Ovary (tissue), 9 donors: ENCODE data around the gene MLPH. TPM values are rescaled to one million over a fixed set of nuclear protein-coding genes. Genes with fewer than 3 reads are reported as not detected.

Experiments used
- DNase-seq, 5 donors: peaks; one replicate each; pipeline ENCODE4 v3.0.0-alpha.2; 2019 to 2020
- H3K27ac ChIP-seq, 2 donors: fragments of 200-600 bp; one replicate each; pipeline versions ENCODE4 v1.5.1 to v1.8.0; 2019 to 2022
- H3K27me3 ChIP-seq: fragments of 200-600 bp; one replicate; pipeline ENCODE4 v1.8.0; 2022
- H3K36me3 ChIP-seq: fragments of 200-600 bp; sonication (generic); one replicate; pipeline ENCODE4 v1.5.1; 2019
- H3K4me1 ChIP-seq: one replicate; pipeline ENCODE4 v1.8.1; 2013; ENCODE audit warnings: mild to moderate bottlenecking, moderate library complexity; ENCODE audit not compliant: insufficient read depth
- H3K4me3 ChIP-seq: fragments of 200-600 bp; sonication (generic); one replicate; pipeline ENCODE4 v1.5.1; 2017
- H3K9me3 ChIP-seq, 2 donors: fragments of 200-600 bp in 1 of 2; sonication (generic) in 1 of 2; one replicate each; pipeline versions ENCODE4 v1.5.1 to v1.8.1; 2013 to 2019; ENCODE audit warnings: mild to moderate bottlenecking in 1 of 2, moderate library complexity in 1 of 2
- EP300 ChIP-seq: sonication (generic); formaldehyde crosslinking; IDR thresholded peaks from one replicate; pipeline ENCODE4 v1.6.1; 2017; ENCODE audit warnings: antibody characterized with exemption
- POLR2A ChIP-seq: fragments of 450-650 bp; IDR thresholded peaks from one replicate; pipeline ENCODE4 v1.6.1; 2017; ENCODE audit warnings: antibody characterized with exemption, mild to moderate bottlenecking, moderate library complexity
- WGBS, 3 donors: extraction: QIAGEN DNeasy Blood & Tissue Kit in 1 of 3; methylation state at CpG; one replicate each; pipeline versions ENCODE4 v1.1.5 to v1.1.7; 2013 to 2017; 5-methylcytosine and 5-hydroxymethylcytosine counted together
- intact Hi-C, 4 donors: fragments of 100-400 bp; cut with DNase I; formaldehyde crosslinking; loops; one replicate each; pipeline versions ENCODE4 v1.11.0 to v1.15.1; 2022 to 2023
- polyA plus RNA-seq, 2 donors: library from polyadenylated mRNA; stranded (reverse); fragments of 200-250 nt in 1 of 2; fragments of 350-450 nt in 1 of 2; fragmentation: Illumina TruSeq in 1 of 2; extraction: RNeasy Lipid Tissue Mini Kit (QIAGEN cat#74804) in 1 of 2; gene quantifications; one replicate each; pipeline ENCODE4 v1.2.3, GENCODE V29; 2013 to 2014
- total RNA-seq, 7 donors: library from RNA; depleted of rRNA in 2 of 7; stranded (reverse); fragments of >200 nt in 2 of 7; fragmentation: NEBNext Ultra II Directional in 3 of 7; extraction: Animal tissue kit (Norgen Biotek cat#: 25700) in 3 of 7; gene quantifications; one replicate each; pipeline versions ENCODE4 v1.1.0 to v1.2.4, GENCODE V29; 2016 to 2023
- TF ChIP-seq, protein P1 (sequence below), 3 donors: fragments of 450-650 bp in 2 of 3; fragments of 200-600 bp in 1 of 3; IDR thresholded peaks; one replicate each; pipeline versions ENCODE4 v1.5.1 to v1.8.0; 2016 to 2022; ENCODE audit warnings: antibody characterized with exemption in 3 of 3, mild to moderate bottlenecking in 1 of 3
- donor health status: DM: no; HTN: no; CAD: no; lungs with moderate emphysema.
- donor health status: DM: no; HTN: no; CAD: no.
- donor health status: Bipolar disorder and iron deficiency.
- donor health status: DM: yes; HTN: yes; CAD: no.
- donor health status: DM: no; HTN: no; CAD: no.
- donor health status: DM: yes; HTN: yes; CAD: no.

The MLPH gene
- total and polyA plus RNA-seq, 9 donors: 7.8 to 67.5 (median 23.3) TPM

- Histone ChIP-seq H3K27me3 (no peaks in the 10 kb centered on the region), H3K27ac (peak overlapping the region in 1 of 2 donors; percentile 2), H3K4me1 (peaks cover 12% of the 10 kb centered on the region), H3K4me3 (no peak overlapping the region), H3K36me3 (no peaks in the 10 kb centered on the region), H3K9me3 (no peaks in the 10 kb centered on the region)
- 92 to 97% (median 93%) methylated on average over 6 of the region's 6 CpGs for WGBS, 3 donors
- TF ChIP-seq POLR2A (no peak), EP300 (no peak)
- TF ChIP-seq, protein P1, sequence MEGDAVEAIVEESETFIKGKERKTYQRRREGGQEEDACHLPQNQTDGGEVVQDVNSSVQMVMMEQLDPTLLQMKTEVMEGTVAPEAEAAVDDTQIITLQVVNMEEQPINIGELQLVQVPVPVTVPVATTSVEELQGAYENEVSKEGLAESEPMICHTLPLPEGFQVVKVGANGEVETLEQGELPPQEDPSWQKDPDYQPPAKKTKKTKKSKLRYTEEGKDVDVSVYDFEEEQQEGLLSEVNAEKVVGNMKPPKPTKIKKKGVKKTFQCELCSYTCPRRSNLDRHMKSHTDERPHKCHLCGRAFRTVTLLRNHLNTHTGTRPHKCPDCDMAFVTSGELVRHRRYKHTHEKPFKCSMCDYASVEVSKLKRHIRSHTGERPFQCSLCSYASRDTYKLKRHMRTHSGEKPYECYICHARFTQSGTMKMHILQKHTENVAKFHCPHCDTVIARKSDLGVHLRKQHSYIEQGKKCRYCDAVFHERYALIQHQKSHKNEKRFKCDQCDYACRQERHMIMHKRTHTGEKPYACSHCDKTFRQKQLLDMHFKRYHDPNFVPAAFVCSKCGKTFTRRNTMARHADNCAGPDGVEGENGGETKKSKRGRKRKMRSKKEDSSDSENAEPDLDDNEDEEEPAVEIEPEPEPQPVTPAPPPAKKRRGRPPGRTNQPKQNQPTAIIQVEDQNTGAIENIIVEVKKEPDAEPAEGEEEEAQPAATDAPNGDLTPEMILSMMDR (IDR thresholded peaks at IDR 0.05): no peak
- intact Hi-C loops: no loop called here
- peak in 1 of 5 donors; percentile 16 for DNase-seq
Measured at GRCh38 chr2:237450108-237450507, 36.9 kb upstream of the MLPH start.

- no peak for TF ChIP-seq EP300
- TF ChIP-seq, protein P1 (IDR thresholded peaks at IDR 0.05): no peak
- 91 to 94% (median 92%) methylated on average over 13 of the region's 13 CpGs for WGBS, 3 donors
Measured at GRCh38 chr2:237450583-237450982, 36.5 kb upstream of the MLPH start.

GRCh38 chr2:237451643-237452469 is 35.2 kb upstream of the MLPH start:
- no peak overlapping the region for H3K27ac ChIP-seq
- intact Hi-C loops: no loop called here

More at GRCh38 chr2:237450583-237450982, 36.5 kb upstream of the MLPH start:
- Histone ChIP-seq H3K27me3 (no peaks in the 10 kb centered on the region), H3K9me3 (no peaks in the 10 kb centered on the region), H3K4me3 (no peak overlapping the region), H3K27ac (no peak overlapping the region), H3K36me3 (no peaks in the 10 kb centered on the region), H3K4me1 (peaks cover 12% of the 10 kb centered on the region)
- peak in 2 of 5 donors; percentile 17 to 19 for DNase-seq
- intact Hi-C loops: no loop called here

GRCh38 chr2:237452861-237453260 is 34.2 kb upstream of the MLPH start:
- H3K36me3 ChIP-seq: no peaks in the 10 kb centered on the region
- no peaks in the 10 kb centered on the region for H3K9me3 ChIP-seq
- intact Hi-C loops: no loop called here
- no peaks in the 10 kb centered on the region for H3K27me3 ChIP-seq
- DNase-seq: no peak
- no peak overlapping the region for H3K4me3 ChIP-seq
- H3K27ac ChIP-seq: no peak overlapping the region
- peaks cover 12% of the 10 kb centered on the region for H3K4me1 ChIP-seq
- TF ChIP-seq, protein P1 (IDR thresholded peaks at IDR 0.05): no peak
- no peak for TF ChIP-seq POLR2A
- TF ChIP-seq EP300: no peak
- WGBS, 3 donors: 85 to 92% (median 91%) methylated on average over 3 of the region's 3 CpGs

More at GRCh38 chr2:237451643-237452469, 35.2 kb upstream of the MLPH start:
- peaks cover 12% of the 10 kb centered on the region for H3K4me1 ChIP-seq
- H3K27me3 ChIP-seq: no peaks in the 10 kb centered on the region
- no peak overlapping the region for H3K4me3 ChIP-seq
- no peaks in the 10 kb centered on the region for H3K9me3 ChIP-seq
- DNase-seq: peak in 4 of 5 donors; percentile 59 to 68 (median 65)
- no peaks in the 10 kb centered on the region for H3K36me3 ChIP-seq
- TF ChIP-seq, protein P1 (IDR thresholded peaks at IDR 0.05): peak in 1 of 3 donors; percentile 44
- TF ChIP-seq EP300 (no peak), POLR2A (no peak)
- WGBS, 3 donors: 40 to 46% (median 46%) methylated on average over 20 of the region's 20 CpGs
